SK-N-SH (cell line): ENCODE measurements around the gene CAPRIN2.

ENCODE experiments used
- CTCF ChIP-seq: fragments of 200-600 bp; sonication (generic); IDR thresholded peaks from 2 replicates; pipeline ENCODE4 v1.6.1; 2017; ENCODE audit warnings: antibody characterized with exemption, mild to moderate bottlenecking, moderate library complexity
- NFIC ChIP-seq: IDR thresholded peaks from 2 replicates; pipeline ENCODE4 v1.4.0; 2012; ENCODE audit warnings: borderline replicate concordance
- NRF1 ChIP-seq: IDR thresholded peaks from 2 replicates; pipeline ENCODE4 v1.6.1; 2012; ENCODE audit warnings: low read depth, mild to moderate bottlenecking, low read length
- RCOR1 ChIP-seq: fragments of 150-350 bp; IDR thresholded peaks from 2 replicates; pipeline ENCODE4 v1.6.1; 2017; ENCODE audit warnings: antibody characterized with exemption, low read length
- RXRA ChIP-seq: IDR thresholded peaks from 2 replicates; pipeline ENCODE4 v1.4.0; 2012; ENCODE audit warnings: low read depth, mild to moderate bottlenecking, borderline replicate concordance
- TF ChIP-seq, protein P1 (sequence below): IDR thresholded peaks from 2 replicates; pipeline ENCODE4 v1.4.0; 2012; ENCODE audit warnings: low read depth

DNA sequence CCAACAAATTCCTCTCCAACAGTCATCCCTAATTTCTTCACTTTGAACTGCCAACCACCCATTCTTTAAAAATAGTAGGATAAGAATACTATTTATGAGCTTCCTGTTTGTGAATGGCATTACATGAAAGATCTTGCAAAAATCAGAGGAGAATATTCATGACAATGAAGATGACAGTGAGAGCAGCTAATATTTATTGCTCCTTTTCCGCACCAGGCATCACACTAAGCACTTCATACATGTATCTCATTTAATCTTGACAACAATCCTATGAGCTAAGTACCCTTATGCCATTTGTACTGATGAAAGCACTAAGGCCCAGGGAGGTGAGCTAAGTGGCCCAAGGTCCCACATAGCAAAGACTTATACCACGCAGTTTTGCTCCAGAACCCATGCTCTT is 37.3 kb upstream of the CAPRIN2 start:
- no peak for TF ChIP-seq RCOR1
- no peak for TF ChIP-seq NFIC
- TF ChIP-seq CTCF, result no peak
- TF ChIP-seq NRF1, result no peak
- TF ChIP-seq, protein P1, sequence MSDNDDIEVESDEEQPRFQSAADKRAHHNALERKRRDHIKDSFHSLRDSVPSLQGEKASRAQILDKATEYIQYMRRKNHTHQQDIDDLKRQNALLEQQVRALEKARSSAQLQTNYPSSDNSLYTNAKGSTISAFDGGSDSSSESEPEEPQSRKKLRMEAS, result no peak
- no peak for TF ChIP-seq RXRA
